OCI-LY7 (cell line): ENCODE measurements around the gene VPS37B.

ENCODE experiments used
- EZH2phosphoT487 ChIP-seq: fragments of 200-600 bp; sonication (generic); IDR thresholded peaks from 2 replicates; pipeline ENCODE4 v1.6.1; 2018; ENCODE audit warnings: low read depth, borderline replicate concordance, mild to moderate bottlenecking, mixed run types, antibody characterized with exemption, low read length, moderate library complexity, mixed read lengths
- TF ChIP-seq, protein P1 (sequence below): fragments of 200-600 bp; sonication (generic); conservative IDR thresholded peaks from 2 replicates; pipeline ENCODE4 v1.5.1; 2014; ENCODE audit warnings: mild to moderate bottlenecking, antibody characterized with exemption, low read length, moderate library complexity, mixed read lengths

DNA sequence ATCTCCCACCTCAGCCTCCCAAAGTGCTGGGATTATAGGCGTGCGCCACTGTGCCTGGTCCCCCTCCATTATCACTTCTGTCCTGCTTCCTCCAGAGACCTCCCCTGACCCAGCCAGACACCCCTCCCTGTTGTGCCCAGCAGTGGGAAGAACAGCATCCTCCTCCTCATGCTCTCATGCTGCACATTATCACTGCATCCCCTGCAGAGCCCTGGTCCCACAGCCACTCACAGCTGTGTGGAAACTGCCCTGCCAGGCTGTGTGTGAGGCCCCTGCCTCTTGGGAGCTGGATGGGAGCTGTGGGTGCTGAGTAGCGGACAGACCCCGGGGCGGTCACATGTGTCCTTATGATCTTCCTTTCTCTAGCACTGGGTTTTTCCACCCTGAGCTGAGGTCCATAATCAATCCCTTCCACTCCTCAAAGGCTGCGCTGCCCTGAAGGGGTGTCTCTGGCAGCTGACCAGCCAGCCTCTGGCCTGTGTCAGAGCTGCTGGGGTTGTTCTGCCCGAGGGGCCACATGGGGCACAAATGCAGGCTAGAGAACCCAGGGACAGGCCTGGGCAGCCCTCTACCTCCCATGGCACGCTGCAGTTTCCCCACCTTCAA is 51.5 kb downstream of the VPS37B start:
- TF ChIP-seq, protein P1, sequence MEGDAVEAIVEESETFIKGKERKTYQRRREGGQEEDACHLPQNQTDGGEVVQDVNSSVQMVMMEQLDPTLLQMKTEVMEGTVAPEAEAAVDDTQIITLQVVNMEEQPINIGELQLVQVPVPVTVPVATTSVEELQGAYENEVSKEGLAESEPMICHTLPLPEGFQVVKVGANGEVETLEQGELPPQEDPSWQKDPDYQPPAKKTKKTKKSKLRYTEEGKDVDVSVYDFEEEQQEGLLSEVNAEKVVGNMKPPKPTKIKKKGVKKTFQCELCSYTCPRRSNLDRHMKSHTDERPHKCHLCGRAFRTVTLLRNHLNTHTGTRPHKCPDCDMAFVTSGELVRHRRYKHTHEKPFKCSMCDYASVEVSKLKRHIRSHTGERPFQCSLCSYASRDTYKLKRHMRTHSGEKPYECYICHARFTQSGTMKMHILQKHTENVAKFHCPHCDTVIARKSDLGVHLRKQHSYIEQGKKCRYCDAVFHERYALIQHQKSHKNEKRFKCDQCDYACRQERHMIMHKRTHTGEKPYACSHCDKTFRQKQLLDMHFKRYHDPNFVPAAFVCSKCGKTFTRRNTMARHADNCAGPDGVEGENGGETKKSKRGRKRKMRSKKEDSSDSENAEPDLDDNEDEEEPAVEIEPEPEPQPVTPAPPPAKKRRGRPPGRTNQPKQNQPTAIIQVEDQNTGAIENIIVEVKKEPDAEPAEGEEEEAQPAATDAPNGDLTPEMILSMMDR, result no peak
- no peak for TF ChIP-seq EZH2phosphoT487
